D721Med (cell line): ENCODE results near the gene PCDHGB1.

ENCODE experiments used
- DNase-seq: peaks from one replicate; pipeline ENCODE4 v3.0.0; 2011; ENCODE audit warnings: low spot score; ENCODE audit not compliant: insufficient read length
- FAIRE-seq: peaks from 2 replicates; lab custom pipeline; 2011; peaks lifted over from hg19 to GRCh38; lab: Jason Lieb, UNC
- TF ChIP-seq, protein P1 (sequence below): IDR thresholded peaks from 2 replicates; pipeline ENCODE4 v1.5.1; 2012; ENCODE audit warnings: mild to moderate bottlenecking, control low read depth; ENCODE audit not compliant: insufficient read depth; ENCODE audit errors: missing control alignments

The PCDHGB1 gene

DNA sequence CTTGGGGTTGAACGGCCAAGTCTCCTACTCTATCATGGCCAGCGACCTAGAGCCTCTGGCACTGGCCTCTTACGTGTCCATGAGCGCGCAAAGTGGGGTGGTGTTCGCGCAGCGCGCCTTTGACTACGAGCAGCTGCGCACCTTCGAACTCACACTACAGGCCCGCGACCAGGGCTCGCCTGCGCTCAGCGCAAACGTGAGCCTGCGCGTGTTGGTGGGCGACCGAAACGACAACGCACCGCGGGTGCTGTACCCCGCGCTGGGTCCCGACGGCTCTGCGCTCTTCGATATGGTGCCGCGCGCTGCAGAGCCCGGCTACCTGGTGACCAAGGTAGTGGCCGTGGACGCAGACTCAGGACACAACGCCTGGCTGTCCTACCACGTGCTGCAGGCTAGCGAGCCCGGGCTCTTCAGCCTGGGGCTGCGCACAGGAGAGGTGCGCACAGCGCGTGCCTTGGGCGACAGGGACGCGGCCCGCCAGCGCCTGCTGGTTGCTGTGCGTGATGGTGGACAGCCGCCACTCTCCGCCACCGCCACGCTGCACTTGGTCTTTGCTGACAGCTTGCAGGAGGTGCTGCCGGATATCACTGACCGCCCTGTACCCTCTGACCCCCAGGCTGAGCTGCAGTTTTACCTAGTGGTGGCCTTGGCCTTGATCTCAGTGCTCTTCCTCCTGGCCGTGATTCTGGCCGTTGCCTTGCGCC lies 49.8 kb downstream of the PCDHGB1 start:
- TF ChIP-seq, protein P1, sequence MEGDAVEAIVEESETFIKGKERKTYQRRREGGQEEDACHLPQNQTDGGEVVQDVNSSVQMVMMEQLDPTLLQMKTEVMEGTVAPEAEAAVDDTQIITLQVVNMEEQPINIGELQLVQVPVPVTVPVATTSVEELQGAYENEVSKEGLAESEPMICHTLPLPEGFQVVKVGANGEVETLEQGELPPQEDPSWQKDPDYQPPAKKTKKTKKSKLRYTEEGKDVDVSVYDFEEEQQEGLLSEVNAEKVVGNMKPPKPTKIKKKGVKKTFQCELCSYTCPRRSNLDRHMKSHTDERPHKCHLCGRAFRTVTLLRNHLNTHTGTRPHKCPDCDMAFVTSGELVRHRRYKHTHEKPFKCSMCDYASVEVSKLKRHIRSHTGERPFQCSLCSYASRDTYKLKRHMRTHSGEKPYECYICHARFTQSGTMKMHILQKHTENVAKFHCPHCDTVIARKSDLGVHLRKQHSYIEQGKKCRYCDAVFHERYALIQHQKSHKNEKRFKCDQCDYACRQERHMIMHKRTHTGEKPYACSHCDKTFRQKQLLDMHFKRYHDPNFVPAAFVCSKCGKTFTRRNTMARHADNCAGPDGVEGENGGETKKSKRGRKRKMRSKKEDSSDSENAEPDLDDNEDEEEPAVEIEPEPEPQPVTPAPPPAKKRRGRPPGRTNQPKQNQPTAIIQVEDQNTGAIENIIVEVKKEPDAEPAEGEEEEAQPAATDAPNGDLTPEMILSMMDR: no peak
- FAIRE-seq: no peak
- DNase-seq: no peak
